ENCODE measurements around the gene KCNK3.
A peak's percentile ranks its signal among the peaks of the same experiment; 100 is the strongest.

The KCNK3 gene

GRCh38 chr2:26763019-26763418 is 70.5 kb downstream of the KCNK3 start:
- no peak for DNase-seq

GRCh38 chr2:26764078-26764887 is 71.8 kb downstream of the KCNK3 start, which contains the start of gene SLC35F6:
Gene SLC35F6 (plus strand): TSS chr2:26764284. CDS start chr2:26764350, 66 bp downstream.
- DNase-seq = peak; percentile 76

DNA sequence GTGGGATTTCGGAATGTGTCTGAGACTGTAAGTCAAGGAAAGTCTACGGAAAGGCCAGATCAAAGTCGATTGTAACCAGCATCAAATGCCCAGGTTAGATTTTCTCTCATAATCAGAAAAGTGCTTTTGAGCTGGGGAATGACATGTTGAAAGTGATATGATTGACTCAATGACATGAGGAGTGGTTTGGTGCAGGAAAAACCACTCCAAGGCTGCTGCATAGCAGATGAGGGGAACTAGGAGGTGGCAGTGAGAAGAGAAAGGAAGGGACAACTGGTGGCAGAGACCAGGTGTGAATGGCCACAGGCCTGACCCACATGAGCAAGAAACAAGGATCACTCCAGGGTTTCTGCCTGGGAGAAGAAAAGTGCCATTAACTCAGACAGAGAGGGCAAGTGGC is 72.4 kb downstream of the KCNK3 start:
- DNase-seq = no peak

- no peak for DNase-seq
Measured at GRCh38 chr2:26765475-26766200, 73.1 kb downstream of the KCNK3 start.

DNA sequence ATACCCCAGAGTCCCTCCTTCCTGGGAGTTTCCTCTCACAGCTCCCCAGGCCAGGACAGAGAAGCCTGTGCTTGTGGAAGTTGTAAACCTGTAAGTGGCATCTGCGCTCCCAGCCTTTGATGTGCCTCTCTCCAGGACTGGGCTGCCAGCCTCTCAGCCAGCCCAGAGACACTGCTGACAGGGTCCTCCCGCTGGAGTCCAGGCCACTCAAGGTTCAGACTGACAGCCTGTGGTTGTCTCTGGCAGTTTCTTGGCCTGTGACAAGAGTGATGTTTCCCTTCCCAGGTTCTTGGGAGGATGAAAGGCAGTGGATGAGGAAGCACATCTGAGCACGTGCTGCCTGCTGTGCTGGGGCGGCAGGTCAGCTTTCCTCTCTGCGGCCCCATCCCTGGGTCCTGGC is 74.6 kb downstream of the KCNK3 start:
- no peak for DNase-seq

GRCh38 chr2:26767894-26768487 is 75.5 kb downstream of the KCNK3 start:
- DNase-seq = no peak

DNA sequence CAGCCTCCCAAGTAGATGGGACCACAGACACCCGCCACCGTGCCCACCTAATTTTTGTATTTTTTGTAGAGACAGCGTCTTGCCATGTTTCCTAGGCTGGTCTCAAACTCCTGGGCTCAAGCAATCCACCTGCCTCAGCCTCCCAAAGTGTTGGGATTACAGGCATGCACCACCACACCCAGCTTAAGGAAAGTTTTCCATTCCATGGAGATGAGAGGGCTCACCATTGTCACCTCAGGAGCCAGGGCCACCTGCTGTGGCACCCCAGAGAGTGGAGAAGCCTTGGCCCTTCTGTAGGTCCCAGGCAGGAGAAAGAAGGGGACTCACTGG is 76.2 kb downstream of the KCNK3 start:
- DNase-seq = no peak

DNA sequence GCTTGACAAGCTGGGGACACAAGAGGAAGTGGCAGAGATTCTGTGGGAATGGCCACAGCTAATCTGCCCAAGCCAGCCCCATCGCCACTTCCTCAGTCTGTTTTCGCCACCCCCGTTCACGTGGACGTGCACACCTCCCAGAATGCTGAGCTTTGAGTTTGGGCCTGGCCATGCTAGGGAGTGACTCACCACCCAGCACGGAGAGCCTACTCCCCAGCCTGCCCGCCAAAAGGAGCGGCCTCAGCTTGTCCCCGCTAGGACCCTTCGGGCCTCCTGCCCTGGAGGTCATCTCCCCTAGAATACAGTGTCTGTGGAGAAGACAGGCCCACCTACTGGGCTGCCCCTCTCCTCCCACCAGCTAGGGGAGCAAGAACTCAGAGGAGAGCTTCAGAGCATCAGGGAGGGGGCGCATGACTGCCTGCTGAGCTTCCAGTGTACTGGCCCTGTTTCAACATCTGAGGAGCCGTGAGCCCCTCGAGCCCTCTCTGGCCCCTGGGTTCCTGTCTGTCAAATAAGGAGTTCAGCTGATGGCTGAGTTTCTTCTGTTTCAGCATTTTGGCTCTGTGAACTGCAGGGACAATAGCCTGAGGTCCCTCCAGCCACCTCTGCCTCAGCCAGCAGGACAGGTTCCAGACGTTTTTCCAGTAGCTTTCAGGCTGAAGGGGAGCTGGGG is 76.7 kb downstream of the KCNK3 start:
- DNase-seq = peak; percentile 22

- no peak for DNase-seq
Measured at GRCh38 chr2:26770986-26771586, 78.6 kb downstream of the KCNK3 start.

DNA sequence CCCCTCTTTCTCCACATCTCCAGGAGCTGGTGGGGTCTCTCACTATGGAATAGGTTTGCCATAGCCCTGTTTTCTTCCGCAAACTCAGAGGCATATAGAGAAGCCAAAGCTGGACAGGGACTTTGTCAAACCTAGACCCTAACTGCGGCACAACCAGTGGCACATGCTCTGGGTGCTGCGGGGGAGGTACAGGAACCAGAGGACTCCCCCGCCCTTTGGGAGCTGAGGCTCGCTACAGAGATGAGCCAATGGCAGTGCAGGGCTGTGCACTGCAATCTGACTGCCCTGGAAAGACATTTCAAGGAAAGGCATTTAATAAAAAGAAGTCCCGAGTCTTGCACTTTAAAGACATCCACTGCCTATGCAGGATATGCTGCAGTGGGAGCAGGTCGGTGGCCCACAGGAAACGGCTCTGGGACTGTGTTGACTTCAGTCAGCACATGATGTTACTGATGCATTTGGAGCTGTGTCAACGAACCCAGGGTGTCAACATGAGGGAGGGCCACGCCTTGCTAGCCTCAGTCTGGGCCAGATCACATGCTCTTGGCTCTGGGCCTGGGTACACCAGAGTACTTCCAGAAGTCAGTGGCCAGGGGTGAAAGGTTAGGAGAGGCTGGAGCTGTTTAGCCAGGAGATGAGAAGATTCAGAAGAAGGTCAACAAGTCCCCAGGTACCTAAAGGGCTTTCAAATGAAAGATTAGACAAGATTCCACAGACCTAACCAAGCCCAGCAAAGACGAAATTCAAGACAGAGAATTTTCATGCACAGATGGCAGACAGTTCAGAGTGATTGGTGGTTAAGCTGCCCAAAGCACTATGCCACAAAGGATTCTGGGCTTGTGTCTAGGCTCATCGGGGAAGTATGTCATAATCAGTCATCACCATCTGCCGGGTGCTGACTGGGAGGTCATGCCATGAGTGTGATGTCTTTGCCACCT is 79.8 kb downstream of the KCNK3 start:
- no peak for DNase-seq

- DNase-seq = no peak
Measured at GRCh38 chr2:26776195-26776800, 83.8 kb downstream of the KCNK3 start.

DNA sequence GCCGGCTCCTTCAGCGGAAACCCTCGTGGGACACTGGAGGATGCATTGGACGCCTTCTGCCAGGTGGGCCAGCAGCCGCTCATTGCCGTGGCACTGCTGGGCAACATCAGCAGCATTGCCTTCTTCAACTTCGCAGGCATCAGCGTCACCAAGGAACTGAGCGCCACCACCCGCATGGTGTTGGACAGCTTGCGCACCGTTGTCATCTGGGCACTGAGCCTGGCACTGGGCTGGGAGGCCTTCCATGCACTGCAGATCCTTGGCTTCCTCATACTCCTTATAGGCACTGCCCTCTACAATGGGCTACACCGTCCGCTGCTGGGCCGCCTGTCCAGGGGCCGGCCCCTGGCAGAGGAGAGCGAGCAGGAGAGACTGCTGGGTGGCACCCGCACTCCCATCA is 85.6 kb downstream of the KCNK3 start:
- no peak for DNase-seq

GRCh38 chr2:26778507-26778906 is 86.0 kb downstream of the KCNK3 start:
- no peak for DNase-seq

- DNase-seq = no peak
Measured at GRCh38 chr2:26780203-26780760, 87.8 kb downstream of the KCNK3 start.
